Psoas muscle (tissue), 8 donors: ENCODE measurements around the gene ARHGAP10. TPM values are rescaled to one million over a fixed set of nuclear protein-coding genes. Genes with fewer than 3 reads are reported as not detected.

Source experiments
- ATAC-seq, 4 donors: fragments of 200-7000 bp; cut with Tn5 transposase; one replicate each; pipeline ENCODE4 v1.9.1; 2020; ENCODE audit warnings: moderate library complexity in 3 of 4, mild to moderate bottlenecking in 2 of 4
- DNase-seq, 2 donors: peaks; one replicate each; pipeline ENCODE4 v3.0.0-alpha.2; 2020
- H3K27ac ChIP-seq: fragments of 200-600 bp; one replicate; pipeline ENCODE4 v1.8.0; 2022
- H3K27me3 ChIP-seq, 3 donors: fragments of 200-600 bp in 1 of 3; one replicate each; pipeline versions ENCODE4 v1.6.1 to v1.8.0; 2013 to 2022; ENCODE audit warnings: low read length in 2 of 3, mild to moderate bottlenecking in 2 of 3, moderate library complexity in 1 of 3; ENCODE audit not compliant: insufficient read depth in 3 of 3
- H3K36me3 ChIP-seq, 2 donors: fragments of 200-600 bp in 1 of 2; one replicate each; pipeline versions ENCODE4 v1.6.1 to v1.8.0; 2013 to 2022; ENCODE audit warnings: low read depth in 1 of 2, mild to moderate bottlenecking in 1 of 2, moderate library complexity in 1 of 2; ENCODE audit not compliant: insufficient read depth in 1 of 2
- H3K4me1 ChIP-seq: fragments of 200-600 bp; one replicate; pipeline ENCODE4 v1.8.0; 2022
- H3K4me3 ChIP-seq: fragments of 200-600 bp; one replicate; pipeline ENCODE4 v1.8.0; 2022; ENCODE audit warnings: mild to moderate bottlenecking
- H3K9me3 ChIP-seq: fragments of 200-600 bp; one replicate; pipeline ENCODE4 v1.8.0; 2022
- CTCF ChIP-seq: fragments of 200-600 bp; IDR thresholded peaks from one replicate; pipeline ENCODE4 v1.8.0; 2022; ENCODE audit warnings: antibody characterized with exemption
- WGBS, 3 donors: extraction: QIAGEN DNeasy Blood & Tissue Kit; methylation state at CpG; one replicate each; pipeline versions ENCODE4 v1.1.6 to v1.1.7; 2013; 5-methylcytosine and 5-hydroxymethylcytosine counted together
- intact Hi-C, 2 donors: fragments of 100-400 bp; cut with DNase I; formaldehyde crosslinking; loops; one replicate each; pipeline versions ENCODE4 v1.11.0 to v1.14.2; 2022
- polyA plus RNA-seq, 3 donors: library from polyadenylated mRNA; stranded (reverse); fragments of 200-250 nt; gene quantifications; one replicate each; pipeline ENCODE4 v1.2.3, GENCODE V29; 2013
- total RNA-seq, 4 donors: library from RNA; stranded (reverse); fragmentation: NEBNext Ultra II Directional in 2 of 4; extraction: Animal tissue kit (Norgen Biotek cat#: 25700) in 2 of 4; gene quantifications; one replicate each; pipeline versions ENCODE4 v1.2.1 to v1.2.4, GENCODE V29; 2021 to 2023
- donor health status: healthy with polysubstance abuse.
- donor health status: DM: no; HTN: no; CAD: no; lungs with moderate emphysema.
- donor health status: Bipolar disorder and iron deficiency.
- donor health status: healthy.
- donor health status: DM: yes; HTN: yes; CAD: no.
- donor health status: DM: no; HTN: no; CAD: no.
- donor health status: DM: no; HTN: no; CAD: no.
- donor health status: DM: yes; HTN: yes; CAD: no.

The ARHGAP10 gene
- total and polyA plus RNA-seq, 7 donors = 28.8 to 43.5 (median 34.0) TPM

GRCh38 chr4:147987252-147987651, 255.4 kb downstream of the ARHGAP10 start:
- peaks cover 28% of the 10 kb centered on the region for H3K4me1 ChIP-seq
- DNase-seq = no peak
- intact Hi-C loops = no loop called here
- H3K36me3 ChIP-seq = no peaks in the 10 kb centered on the region
- no peaks in the 10 kb centered on the region for H3K9me3 ChIP-seq
- H3K27me3 ChIP-seq = no peaks in the 10 kb centered on the region
- no peak overlapping the region for H3K4me3 ChIP-seq
- no peak for ATAC-seq
- no peak for TF ChIP-seq CTCF
- WGBS, 3 donors = 90 to 98% (median 94%) methylated on average over 4 of the region's 4 CpGs
- H3K27ac ChIP-seq = no peak overlapping the region

DNA sequence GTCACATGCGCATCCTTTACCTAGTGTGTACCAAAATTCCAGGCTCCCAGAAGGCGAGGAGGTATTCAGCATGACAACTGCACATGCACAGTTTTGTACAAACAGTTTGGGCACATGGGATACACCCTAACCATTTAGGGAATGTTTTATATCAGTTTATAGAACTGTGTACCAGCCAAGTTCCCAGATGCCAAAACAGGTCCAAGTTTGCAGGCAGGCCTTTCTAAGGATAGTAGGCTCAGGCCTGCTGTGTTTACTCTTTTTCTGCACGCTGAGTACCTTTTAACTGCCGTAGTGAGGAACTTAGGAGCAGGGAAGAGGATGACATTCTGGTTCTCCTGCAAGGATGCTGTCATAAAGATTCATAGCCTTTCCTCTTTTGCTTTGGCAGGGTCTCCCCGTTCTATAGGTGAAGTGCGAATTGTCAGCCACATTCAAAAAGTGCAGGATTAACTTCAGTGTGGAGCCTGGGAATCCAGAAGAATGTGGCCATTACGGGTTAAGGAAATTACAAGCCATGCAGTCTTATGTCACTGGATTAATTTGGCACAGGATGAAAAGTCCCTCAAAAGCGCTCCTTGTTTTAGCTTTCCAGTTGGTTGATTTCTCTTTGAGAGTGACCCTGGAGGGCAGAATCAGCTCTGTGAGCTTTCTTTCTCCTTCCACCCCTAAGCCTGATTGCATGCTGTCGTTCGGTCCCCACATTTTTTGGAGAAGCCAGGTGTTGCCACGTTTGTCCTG, 259.8 kb downstream of the ARHGAP10 start:
- H3K9me3 ChIP-seq = no peaks in the 10 kb centered on the region
- no peak for TF ChIP-seq CTCF
- H3K4me1 ChIP-seq = peaks cover 35% of the 10 kb centered on the region
- intact Hi-C loops = loop anchor here in 1 of 2 donors (5.0 kb wide), 1 partner anchor 66 kb away; no protein-coding TSS in a partner anchor
- WGBS, 3 donors = 63 to 73% (median 63%) methylated on average over 11 of the region's 11 CpGs
- DNase-seq = no peak
- H3K27me3 ChIP-seq = no peaks in the 10 kb centered on the region
- H3K27ac ChIP-seq = peak overlapping the region; percentile 14
- no peaks in the 10 kb centered on the region for H3K36me3 ChIP-seq
- H3K4me3 ChIP-seq = no peak overlapping the region
- peak in 3 of 4 donors; percentile 18 to 24 (median 23) for ATAC-seq

- TF ChIP-seq CTCF = no peak
- peaks cover 32% of the 10 kb centered on the region for H3K4me1 ChIP-seq
- peak overlapping the region; percentile 71 for H3K27ac ChIP-seq
- ATAC-seq (peak; percentile 86 to 95 (median 91)), DNase-seq (no peak)
- intact Hi-C loops = loop anchor here in 1 of 2 donors (5.0 kb wide), 1 partner anchor 63 kb away; no protein-coding TSS in a partner anchor
- no peaks in the 10 kb centered on the region for H3K9me3 ChIP-seq
- no peaks in the 10 kb centered on the region for H3K27me3 ChIP-seq
- H3K4me3 ChIP-seq = peak overlapping the region; percentile 1
- 17 to 20% (median 17%) methylated on average over 3 of the region's 3 CpGs for WGBS, 3 donors
- H3K36me3 ChIP-seq = no peaks in the 10 kb centered on the region
These were observed 262.2 kb downstream of the ARHGAP10 start for GRCh38 chr4:147994076-147994475.

- WGBS, 3 donors = 77 to 86% (median 77%) methylated on average over 10 of the region's 10 CpGs
- H3K4me3 ChIP-seq = peak overlapping the region; percentile 1
- H3K9me3 ChIP-seq = peaks cover 2% of the 10 kb centered on the region
- ATAC-seq = no peak
- peak overlapping the region; percentile 71 for H3K27ac ChIP-seq
- H3K4me1 ChIP-seq = peaks cover 32% of the 10 kb centered on the region
- no peak for TF ChIP-seq CTCF
- no peaks in the 10 kb centered on the region for H3K36me3 ChIP-seq
- no peak for DNase-seq
- intact Hi-C loops = loop anchor here in 1 of 2 donors (5.0 kb wide), 1 partner anchor 63 kb away; no protein-coding TSS in a partner anchor
- no peaks in the 10 kb centered on the region for H3K27me3 ChIP-seq
These were observed 262.9 kb downstream of the ARHGAP10 start for GRCh38 chr4:147994491-147995385.
